DOHH2 (cell line): Measurements from ENCODE around the gene VMA21.

ENCODE experiments used
- H3F3A ChIP-seq: fragments of 200-600 bp; sonication (generic), shearing (Covaris generic); 2 replicates; pipeline ENCODE4 v1.6.0; 2016; ENCODE audit warnings: antibody characterized with exemption, mild to moderate bottlenecking; ENCODE audit not compliant: control insufficient read depth, insufficient read depth
- H3K27ac ChIP-seq: fragments of 200-600 bp; sonication (generic); 2 replicates; pipeline ENCODE4 v1.5.1; 2014; ENCODE audit warnings: low read depth, mild to moderate bottlenecking, low read length, moderate library complexity
- H3K27me3 ChIP-seq: fragments of 200-600 bp; sonication (generic); 2 replicates; pipeline ENCODE4 v1.6.1; 2014; ENCODE audit warnings: mild to moderate bottlenecking, low read length, mixed read lengths; ENCODE audit not compliant: control insufficient read depth
- H3K36me3 ChIP-seq: fragments of 200-600 bp; sonication (generic); 2 replicates; pipeline ENCODE4 v1.6.1; 2014; ENCODE audit warnings: mild to moderate bottlenecking, low read length, moderate library complexity, mixed read lengths; ENCODE audit not compliant: control insufficient read depth
- H3K4me1 ChIP-seq: fragments of 200-600 bp; sonication (generic); 2 replicates; pipeline ENCODE4 v1.6.1; 2014; ENCODE audit warnings: mild to moderate bottlenecking, low read length, mixed read lengths; ENCODE audit not compliant: control insufficient read depth
- H3K4me2 ChIP-seq: fragments of 200-600 bp; sonication (generic); 2 replicates; pipeline ENCODE4 v1.6.0; 2014; ENCODE audit warnings: mild to moderate bottlenecking, low read length, moderate library complexity
- H3K4me3 ChIP-seq: fragments of 200-600 bp; sonication (generic); 2 replicates; pipeline ENCODE4 v1.5.1; 2014; ENCODE audit warnings: mild to moderate bottlenecking, low read length, mixed read lengths
- H3K79me2 ChIP-seq: fragments of 200-600 bp; sonication (generic); 2 replicates; pipeline ENCODE4 v1.6.1; 2014; ENCODE audit warnings: mild to moderate bottlenecking, low read length, mixed read lengths; ENCODE audit not compliant: control insufficient read depth
- H3K9me2 ChIP-seq: fragments of 200-600 bp; sonication (generic); replicated peaks from 2 replicates; pipeline ENCODE4 v1.6.1; 2014; ENCODE audit warnings: mild to moderate bottlenecking, low read length, mixed read lengths; ENCODE audit not compliant: control insufficient read depth
- H3K9me3 ChIP-seq: fragments of 200-600 bp; sonication (generic); 2 replicates; pipeline ENCODE4 v1.6.1; 2014; ENCODE audit warnings: antibody characterized with exemption, low read length, mixed read lengths; ENCODE audit not compliant: control insufficient read depth, insufficient read depth
- H4K20me1 ChIP-seq: fragments of 200-600 bp; sonication (generic); 2 replicates; pipeline ENCODE4 v1.6.0; 2014; ENCODE audit warnings: low read depth, mild to moderate bottlenecking, antibody characterized with exemption, low read length, moderate library complexity; ENCODE audit not compliant: control insufficient read depth, insufficient read depth
- CTCF ChIP-seq: fragments of 200-600 bp; sonication (generic); IDR thresholded peaks from one replicate; pipeline ENCODE4 v1.5.1; 2014; ENCODE audit warnings: antibody characterized with exemption, mild to moderate bottlenecking, low read depth, low read length; ENCODE audit not compliant: poor library complexity, severe bottlenecking
- EZH2phosphoT487 ChIP-seq: fragments of 200-600 bp; sonication (generic); IDR thresholded peaks from 2 replicates; pipeline ENCODE4 v1.6.1; 2017; ENCODE audit warnings: borderline replicate concordance, mild to moderate bottlenecking, antibody characterized with exemption, low read length, moderate library complexity, mixed read lengths

The VMA21 gene

GRCh38 chrX:151386838-151387459 is 10.1 kb upstream of the VMA21 start:
- H3K9me3 ChIP-seq: no peaks in the 10 kb centered on the region
- TF ChIP-seq CTCF (no peak), EZH2phosphoT487 (no peak)
- H4K20me1 ChIP-seq: no peaks in the 10 kb centered on the region
- no peak overlapping the region for H3K4me2 ChIP-seq
- no peaks in the 10 kb centered on the region for H3K27me3 ChIP-seq
- no peaks in the 10 kb centered on the region for H3K79me2 ChIP-seq
- no peaks in the 10 kb centered on the region for H3K9me2 ChIP-seq
- H3F3A ChIP-seq: no peaks in the 10 kb centered on the region
- H3K27ac ChIP-seq: no peak overlapping the region
- no peak overlapping the region for H3K4me3 ChIP-seq
- no peaks in the 10 kb centered on the region for H3K36me3 ChIP-seq
- H3K4me1 ChIP-seq: no peaks in the 10 kb centered on the region

- no peak for TF ChIP-seq EZH2phosphoT487
- Histone ChIP-seq H3K9me3 (no peaks in the 10 kb centered on the region), H3K9me2 (no peaks in the 10 kb centered on the region), H3K4me1 (peaks cover 20% of the 10 kb centered on the region), H3K36me3 (no peaks in the 10 kb centered on the region), H3K79me2 (peaks cover 16% of the 10 kb centered on the region), H3K27ac (no peak overlapping the region), H4K20me1 (no peaks in the 10 kb centered on the region), H3K4me2 (no peak overlapping the region), H3K27me3 (no peaks in the 10 kb centered on the region), H3K4me3 (no peak overlapping the region), H3F3A (no peaks in the 10 kb centered on the region)
These were observed 5.3 kb upstream of the VMA21 start for GRCh38 chrX:151391722-151392121.

GRCh38 chrX:151393514-151393913 is 3.5 kb upstream of the VMA21 start:
- H3K9me3 ChIP-seq: no peaks in the 10 kb centered on the region
- H4K20me1 ChIP-seq: 0 out of 2 replicates have a peak, but pooled peaks cover under 1% of the 10 kb centered on the region
- no peak overlapping the region for H3K27ac ChIP-seq
- H3K9me2 ChIP-seq: no peaks in the 10 kb centered on the region
- H3K4me3 ChIP-seq: no peak overlapping the region
- H3K36me3 ChIP-seq: peaks cover 7% of the 10 kb centered on the region
- no peaks in the 10 kb centered on the region for H3K27me3 ChIP-seq
- peaks cover 24% of the 10 kb centered on the region for H3K4me1 ChIP-seq
- peaks cover 31% of the 10 kb centered on the region for H3K79me2 ChIP-seq
- no peaks in the 10 kb centered on the region for H3F3A ChIP-seq
- TF ChIP-seq EZH2phosphoT487 (no peak), CTCF (no peak)
- no peak overlapping the region for H3K4me2 ChIP-seq

- no peak for TF ChIP-seq EZH2phosphoT487
- no peak for TF ChIP-seq CTCF
- H3K36me3 ChIP-seq: peaks cover 28% of the 10 kb centered on the region
- H3F3A ChIP-seq: no peaks in the 10 kb centered on the region
- H3K4me3 ChIP-seq: peak overlapping the region; percentile 77
- no peaks in the 10 kb centered on the region for H3K27me3 ChIP-seq
- H4K20me1 ChIP-seq: peaks cover 20% of the 10 kb centered on the region; the same call in 1 of the 2 replicates
- H3K9me2 ChIP-seq: no peaks in the 10 kb centered on the region
- peaks cover 44% of the 10 kb centered on the region for H3K4me1 ChIP-seq
- no peaks in the 10 kb centered on the region for H3K9me3 ChIP-seq
- H3K4me2 ChIP-seq: peak overlapping the region; percentile 81
- peak overlapping the region; percentile 87 for H3K27ac ChIP-seq
- peaks cover 59% of the 10 kb centered on the region for H3K79me2 ChIP-seq
These were observed 773 bp upstream of the VMA21 start for GRCh38 chrX:151396042-151396824.
